Measurements from ENCODE around the gene TRIM22.

The TRIM22 gene

GRCh38 chr11:5749836-5750235 lies 60.2 kb downstream of the TRIM22 start:
- DNase-seq: no peak

DNA sequence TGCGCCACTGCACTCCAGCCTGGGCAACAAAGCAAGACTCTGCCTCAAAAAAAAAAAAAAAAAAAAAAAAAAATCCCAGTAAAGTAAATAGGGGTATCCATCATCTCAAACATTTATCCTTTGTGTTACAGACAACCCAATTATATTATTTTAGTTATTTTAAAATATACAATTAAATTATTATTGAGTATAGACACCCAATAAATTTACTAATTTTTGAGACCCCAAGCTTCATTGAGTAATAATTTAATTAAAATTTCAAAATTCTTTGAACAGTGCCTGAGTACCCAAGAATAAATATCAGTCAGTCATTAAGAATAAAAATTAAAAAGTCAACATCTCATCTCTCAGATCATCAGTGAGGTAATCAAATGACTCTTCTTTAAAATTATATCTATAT lies 64.4 kb downstream of the TRIM22 start, which contains the start of gene OR52N4:
Gene OR52N4, plus strand, starts transcription at position 301 of the 400 bp plus-strand sequence. CDS start 498 bp downstream, outside the sequence.
- DNase-seq: no peak

Measured in activated CD4-positive, alpha-beta T cell treated with anti-CD3 and anti-CD28 coated beads for 1 hour (primary cell).